Panc1 (cell line): ENCODE data around the gene DPP7. TPM values are rescaled to one million over a fixed set of nuclear protein-coding genes. Genes with fewer than 3 reads are reported as not detected.
"Not testable (repeated sequence)": the region's sequence is repeated elsewhere in the genome, so short reads cannot be mapped to it uniquely, and the experiment has no call there.

Experiments used
- ATAC-seq: fragments of 200-7000 bp; cut with Tn5 transposase; 2 replicates; pipeline ENCODE4 v1.9.1; 2020; ENCODE audit warnings: mild to moderate bottlenecking, moderate library complexity
- BruUV-seq: library from RNA; stranded (reverse); fragments of 400-500 nt; replicated peaks from 2 replicates; lab custom pipeline; 2021; lab: Mats Ljungman, UMichigan
- CTCF ChIA-PET: fragments of 300-600 bp; sonication (Branson Sonifier 250); formaldehyde crosslinking; loops from one replicate; lab custom pipeline; 2022; ENCODE audit warnings: antibody characterized with exemption; lab: Charles Lee
- POLR2A ChIA-PET: fragments of 300-600 bp; sonication (Branson Sonifier 250); formaldehyde crosslinking; loops from one replicate; lab custom pipeline; 2022; ENCODE audit warnings: antibody characterized with exemption; lab: Charles Lee
- DNase-seq: peaks from one replicate; pipeline ENCODE4 v3.0.0-alpha.2; 2010; ENCODE audit warnings: low read depth, low spot score
- H3K27ac ChIP-seq: 2 replicates; pipeline ENCODE4 v1.5.1; 2011; ENCODE audit warnings: mild to moderate bottlenecking, low read length, inconsistent platforms
- H3K27me3 ChIP-seq: fragments of 200-500 bp; sonication (Bioruptor generic); 2 replicates; pipeline ENCODE4 v1.6.0; 2014; ENCODE audit warnings: low read length, inconsistent platforms; ENCODE audit not compliant: control insufficient read depth, insufficient read depth
- H3K36me3 ChIP-seq: fragments of 200-500 bp; sonication (Bioruptor generic); 2 replicates; pipeline ENCODE4 v1.5.1; 2014; ENCODE audit warnings: inconsistent platforms, mild to moderate bottlenecking, low read length, moderate library complexity; ENCODE audit not compliant: control insufficient read depth, insufficient read depth
- H3K4me1 ChIP-seq: 2 replicates; pipeline ENCODE4 v1.5.1; 2011; ENCODE audit warnings: inconsistent platforms, mild to moderate bottlenecking, low read length, moderate library complexity; ENCODE audit not compliant: control insufficient read depth, insufficient read depth
- H3K4me3 ChIP-seq, 2 experiments: 2 replicates each; pipeline ENCODE4 v1.5.1; 2011 to 2012; ENCODE audit warnings: low read depth in 2 of 2, low read length in 2 of 2, mild to moderate bottlenecking in 2 of 2, inconsistent platforms in 1 of 2, moderate library complexity in 1 of 2
- H3K9me3 ChIP-seq: fragments of 200-500 bp; sonication (Bioruptor generic); 2 replicates; pipeline ENCODE4 v1.5.1; 2014; ENCODE audit warnings: low read depth, mild to moderate bottlenecking, inconsistent platforms, low read length, moderate library complexity; ENCODE audit not compliant: control insufficient read depth, insufficient read depth
- CTCF ChIP-seq: fragments of 450-650 bp; IDR thresholded peaks from 2 replicates; pipeline ENCODE4 v1.5.1; 2017; ENCODE audit warnings: mild to moderate bottlenecking
- POLR2AphosphoS5 ChIP-seq: IDR thresholded peaks from 2 replicates; pipeline ENCODE4 v1.6.1; 2012; ENCODE audit warnings: mild to moderate bottlenecking, low read depth, low read length, moderate library complexity
- REST ChIP-seq, 2 experiments: IDR thresholded peaks; 2 replicates each; pipeline ENCODE4 v1.6.1; 2011 to 2012; ENCODE audit warnings: low read depth in 2 of 2, control low read depth in 1 of 2, low read length in 1 of 2, mild to moderate bottlenecking in 1 of 2, moderate library complexity in 1 of 2; ENCODE audit not compliant: insufficient read depth in 1 of 2
- SIN3A ChIP-seq: IDR thresholded peaks from 2 replicates; pipeline ENCODE4 v1.6.1; 2012; ENCODE audit warnings: low read depth, mild to moderate bottlenecking, low read length, moderate library complexity, borderline replicate concordance; ENCODE audit not compliant: insufficient read depth
- TCF7L2 ChIP-seq: IDR thresholded peaks from 2 replicates; pipeline ENCODE4 v1.6.1; 2011; ENCODE audit warnings: mild to moderate bottlenecking, low read depth, low read length, inconsistent platforms
- in situ Hi-C: cut with HindIII; loops from 2 replicates; pipeline ENCODE4 v1.10.0; 2016; ENCODE audit warnings: low sequenced_read_pairs, low pct_unique_long_range_greater_than_20kb
- intact Hi-C: fragments of 100-400 bp; cut with micrococcal nuclease; formaldehyde crosslinking; loops from one replicate; pipeline ENCODE4 v1.10.0; 2022; ENCODE audit not compliant: unreplicated experiment
- total RNA-seq: library from RNA; stranded (reverse); gene quantifications from one replicate; pipeline ENCODE4 v1.2.1, GENCODE V29; 2021; ENCODE audit not compliant: unreplicated experiment

Gene DPP7
- total RNA-seq, 1 experiment from 2014 or later: 236 TPM

- BruUV-seq: TSS peak; percentile 61
- in situ Hi-C loops: no loop called here
- TF ChIP-seq SIN3A: no peak
- no peak for TF ChIP-seq TCF7L2
- TF ChIP-seq POLR2AphosphoS5: no peak
- no peak for TF ChIP-seq CTCF
- TF ChIP-seq REST (IDR thresholded peaks at IDR 0.05; ENCODE audit: insufficient read depth in 1 of 2, low read depth in 2 of 2, low read length in 1 of 2): no peak
- DNase-seq: no peak
- 0 out of 2 replicates have a peak, but pooled peaks cover 3% of the 10 kb centered on the region for H3K36me3 ChIP-seq
- no peaks in the 10 kb centered on the region for H3K9me3 ChIP-seq
- intact Hi-C loops: no loop called here
- H3K4me3 ChIP-seq: no peak overlapping the region; a peak in 1 of 4 replicates
- no peak for ATAC-seq
- H3K27ac ChIP-seq: peak overlapping the region; percentile 91
- ChIA-PET CTCF (no interaction called here), POLR2A (no interaction called here)
- H3K4me1 ChIP-seq: peaks cover 7% of the 10 kb centered on the region; the same call in 1 of the 2 replicates
- no peaks in the 10 kb centered on the region for H3K27me3 ChIP-seq
Observed at GRCh38 chr9:137126786-137127185, 12.3 kb upstream of the DPP7 start.

GRCh38 chr9:137123952-137124462 is 9.5 kb upstream of the DPP7 start:
- H3K9me3 ChIP-seq, DNase-seq, H3K4me3 ChIP-seq, BruUV-seq, H3K27ac ChIP-seq, in situ Hi-C loops, ATAC-seq, H3K4me1 ChIP-seq, H3K27me3 ChIP-seq, POLR2A ChIA-PET, intact Hi-C loops, H3K36me3 ChIP-seq: not testable (repeated sequence)
- CTCF ChIA-PET: interaction anchor here (0.7 to 1.0 kb wide), 2 partner anchors 53 to 67 kb away, joined by 3 to 5 read pairs; no protein-coding TSS in a partner anchor

GRCh38 chr9:137123468-137123837 is 8.9 kb upstream of the DPP7 start:
- Histone ChIP-seq H3K27ac (no peak overlapping the region), H3K4me3 (no peak overlapping the region), H3K36me3 (no peaks in the 10 kb centered on the region), H3K9me3 (no peaks in the 10 kb centered on the region), H3K4me1 (peaks cover 7% of the 10 kb centered on the region; the same call in 1 of the 2 replicates), H3K27me3 (no peaks in the 10 kb centered on the region)
- BruUV-seq: no TSS peak
- intact Hi-C loops: no loop called here
- DNase-seq: no peak
- POLR2A ChIA-PET: interaction anchor here (0.6 kb wide), 1 partner anchor 62 kb away, joined by 4 read pairs; no protein-coding TSS in a partner anchor
- CTCF ChIA-PET: interaction anchor here (0.7 to 1.0 kb wide), 2 partner anchors 53 to 67 kb away, joined by 3 to 5 read pairs; no protein-coding TSS in a partner anchor
- no peak for TF ChIP-seq CTCF
- no peak for ATAC-seq
- in situ Hi-C loops: no loop called here

GRCh38 chr9:137122796-137123467 is 8.4 kb upstream of the DPP7 start:
- DNase-seq, in situ Hi-C loops, BruUV-seq, ATAC-seq, intact Hi-C loops, H3K4me3 ChIP-seq, H3K9me3 ChIP-seq, H3K27ac ChIP-seq, H3K4me1 ChIP-seq, H3K36me3 ChIP-seq, H3K27me3 ChIP-seq: not testable (repeated sequence)
- ChIA-PET POLR2A (interaction anchor here (0.6 kb wide), 1 partner anchor 61 kb away, joined by 4 read pairs; no protein-coding TSS in a partner anchor), CTCF (interaction anchor here (1.0 kb wide), 1 partner anchor 54 kb away, joined by 3 read pairs; no protein-coding TSS in a partner anchor)
